Keratinocyte (primary cell): ENCODE results near the gene CDC42.

Source experiments
- EZH2 ChIP-seq: IDR thresholded peaks from one replicate; pipeline ENCODE4 v1.6.1; 2012; ENCODE audit warnings: inconsistent platforms, mild to moderate bottlenecking, low read length, moderate library complexity
- TF ChIP-seq, protein P1 (sequence below), 3 experiments: IDR thresholded peaks in 1 of 3; conservative IDR thresholded peaks in 1 of 3; optimal IDR thresholded peaks in 1 of 3; 2 replicates in 2 of 3; 3 replicates in 1 of 3; pipeline versions ENCODE3 to v1.5.1; 2011; ENCODE audit warnings: low read length in 3 of 3, mild to moderate bottlenecking in 3 of 3, moderate library complexity in 2 of 3, control low read depth in 1 of 3, inconsistent platforms in 1 of 3; ENCODE audit not compliant: insufficient read depth in 2 of 3; ENCODE audit errors: extremely low read depth in 1 of 3

- TF ChIP-seq, protein P1, sequence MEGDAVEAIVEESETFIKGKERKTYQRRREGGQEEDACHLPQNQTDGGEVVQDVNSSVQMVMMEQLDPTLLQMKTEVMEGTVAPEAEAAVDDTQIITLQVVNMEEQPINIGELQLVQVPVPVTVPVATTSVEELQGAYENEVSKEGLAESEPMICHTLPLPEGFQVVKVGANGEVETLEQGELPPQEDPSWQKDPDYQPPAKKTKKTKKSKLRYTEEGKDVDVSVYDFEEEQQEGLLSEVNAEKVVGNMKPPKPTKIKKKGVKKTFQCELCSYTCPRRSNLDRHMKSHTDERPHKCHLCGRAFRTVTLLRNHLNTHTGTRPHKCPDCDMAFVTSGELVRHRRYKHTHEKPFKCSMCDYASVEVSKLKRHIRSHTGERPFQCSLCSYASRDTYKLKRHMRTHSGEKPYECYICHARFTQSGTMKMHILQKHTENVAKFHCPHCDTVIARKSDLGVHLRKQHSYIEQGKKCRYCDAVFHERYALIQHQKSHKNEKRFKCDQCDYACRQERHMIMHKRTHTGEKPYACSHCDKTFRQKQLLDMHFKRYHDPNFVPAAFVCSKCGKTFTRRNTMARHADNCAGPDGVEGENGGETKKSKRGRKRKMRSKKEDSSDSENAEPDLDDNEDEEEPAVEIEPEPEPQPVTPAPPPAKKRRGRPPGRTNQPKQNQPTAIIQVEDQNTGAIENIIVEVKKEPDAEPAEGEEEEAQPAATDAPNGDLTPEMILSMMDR (optimal IDR thresholded peaks at IDR 0.05 in 1 of 3, IDR thresholded peaks at IDR 0.05 in 1 of 3, conservative IDR thresholded peaks at IDR 0.05 in 1 of 3; ENCODE audit: extremely low read depth in 1 of 3, insufficient read depth in 2 of 3, low read length in 3 of 3): no peak
- no peak for TF ChIP-seq EZH2
Observed at GRCh38 chr1:22052115-22053016, at the start of gene CDC42.
